NCI-H2107 treated with DMSO at 0.1 percent for 48 hours (cell line): ENCODE measurements around the gene GOLIM4.
"Not testable (repeated sequence)": the region's sequence is repeated elsewhere in the genome, so short reads cannot be mapped to it uniquely, and the experiment has no call there.

Experiments used
- DNase-seq: peaks from one replicate; lab custom pipeline; 2025; ENCODE audit not compliant: unreplicated experiment; lab: John Stamatoyannopoulos, UW

GOLIM4 gene, protein sequence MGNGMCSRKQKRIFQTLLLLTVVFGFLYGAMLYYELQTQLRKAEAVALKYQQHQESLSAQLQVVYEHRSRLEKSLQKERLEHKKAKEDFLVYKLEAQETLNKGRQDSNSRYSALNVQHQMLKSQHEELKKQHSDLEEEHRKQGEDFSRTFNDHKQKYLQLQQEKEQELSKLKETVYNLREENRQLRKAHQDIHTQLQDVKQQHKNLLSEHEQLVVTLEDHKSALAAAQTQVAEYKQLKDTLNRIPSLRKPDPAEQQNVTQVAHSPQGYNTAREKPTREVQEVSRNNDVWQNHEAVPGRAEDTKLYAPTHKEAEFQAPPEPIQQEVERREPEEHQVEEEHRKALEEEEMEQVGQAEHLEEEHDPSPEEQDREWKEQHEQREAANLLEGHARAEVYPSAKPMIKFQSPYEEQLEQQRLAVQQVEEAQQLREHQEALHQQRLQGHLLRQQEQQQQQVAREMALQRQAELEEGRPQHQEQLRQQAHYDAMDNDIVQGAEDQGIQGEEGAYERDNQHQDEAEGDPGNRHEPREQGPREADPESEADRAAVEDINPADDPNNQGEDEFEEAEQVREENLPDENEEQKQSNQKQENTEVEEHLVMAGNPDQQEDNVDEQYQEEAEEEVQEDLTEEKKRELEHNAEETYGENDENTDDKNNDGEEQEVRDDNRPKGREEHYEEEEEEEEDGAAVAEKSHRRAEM

DNA sequence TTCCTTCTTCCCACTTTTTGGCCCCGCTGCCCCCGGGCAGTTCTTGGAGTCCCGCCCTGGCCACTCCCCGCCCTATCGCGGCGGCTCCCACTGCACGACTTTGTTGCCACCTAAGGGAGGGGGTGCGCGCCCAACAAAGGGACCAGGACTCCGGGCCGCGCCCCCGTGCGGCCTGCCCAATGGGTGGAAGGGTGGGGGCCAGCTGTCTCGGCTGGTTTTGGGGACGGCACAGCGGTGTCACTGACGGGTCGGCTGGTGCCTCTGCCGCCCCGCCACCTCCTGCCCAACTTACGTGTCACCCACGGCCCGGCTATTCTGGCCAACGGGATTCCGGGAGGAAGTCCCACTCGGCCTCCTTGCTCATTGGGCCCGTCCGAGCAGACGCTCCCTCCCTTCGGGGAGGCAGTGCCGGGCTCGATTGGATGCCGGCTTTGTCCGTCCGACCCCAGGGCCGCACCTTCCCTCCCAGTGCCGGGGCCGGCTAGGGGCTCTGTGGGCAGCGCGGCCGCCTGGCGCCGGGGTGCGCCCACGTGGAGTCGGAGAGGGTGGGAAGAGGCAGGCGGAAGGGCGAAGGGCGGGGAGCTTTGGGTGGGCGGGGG, at the start of gene GOLIM4:
Gene GOLIM4, minus strand, starts transcription at position 314 of the 599 bp plus-strand sequence. CDS start 639 bp downstream, outside the sequence.
- peak; percentile 92 for DNase-seq

DNA sequence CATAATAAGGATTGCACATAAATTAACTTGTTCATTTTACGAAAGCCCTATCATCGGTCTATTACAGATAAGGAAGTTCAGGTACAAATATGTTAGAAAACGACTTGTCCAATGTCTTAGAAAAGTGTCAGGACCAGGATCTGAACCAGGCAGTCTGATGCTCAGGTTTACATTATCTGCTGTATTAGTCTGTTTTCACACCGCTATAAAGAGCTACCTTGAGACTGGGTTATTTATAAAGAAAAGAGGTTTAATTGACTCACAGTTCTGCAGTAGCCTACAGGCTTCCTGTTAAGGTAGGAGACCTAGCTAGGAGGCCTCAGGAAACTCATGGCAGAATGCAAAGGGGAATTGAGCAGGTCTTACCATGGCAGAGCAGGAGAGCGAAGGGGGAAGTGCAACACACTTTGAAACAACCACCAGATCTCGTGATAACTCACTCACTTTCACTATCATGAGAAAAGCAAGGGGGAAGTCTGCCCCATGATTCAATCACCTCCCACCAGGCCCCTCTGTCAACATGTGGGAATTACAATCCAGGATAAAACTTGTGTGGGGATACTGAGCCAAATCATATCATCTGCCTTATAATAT, 45.8 kb upstream of the GOLIM4 start:
- DNase-seq, result no peak

DNA sequence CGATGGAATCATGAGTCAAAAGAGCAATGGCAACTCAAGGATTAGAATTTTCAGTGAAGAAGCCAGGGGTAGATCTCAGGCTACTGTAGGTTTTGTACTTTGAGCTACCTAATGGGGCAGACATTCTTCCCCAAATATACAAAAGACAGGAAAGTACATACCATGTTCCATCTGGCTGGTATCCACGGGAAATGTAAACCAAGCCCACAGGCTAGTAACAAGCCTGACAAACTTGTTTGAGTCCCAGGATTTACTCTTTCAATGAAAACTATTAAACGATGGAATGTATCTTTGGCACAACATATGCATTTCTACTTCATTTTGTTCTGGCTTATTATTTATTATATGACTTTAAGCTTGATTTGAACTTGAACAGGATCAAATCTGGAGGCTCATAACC, 44.2 kb upstream of the GOLIM4 start:
- DNase-seq, result no peak

DNA sequence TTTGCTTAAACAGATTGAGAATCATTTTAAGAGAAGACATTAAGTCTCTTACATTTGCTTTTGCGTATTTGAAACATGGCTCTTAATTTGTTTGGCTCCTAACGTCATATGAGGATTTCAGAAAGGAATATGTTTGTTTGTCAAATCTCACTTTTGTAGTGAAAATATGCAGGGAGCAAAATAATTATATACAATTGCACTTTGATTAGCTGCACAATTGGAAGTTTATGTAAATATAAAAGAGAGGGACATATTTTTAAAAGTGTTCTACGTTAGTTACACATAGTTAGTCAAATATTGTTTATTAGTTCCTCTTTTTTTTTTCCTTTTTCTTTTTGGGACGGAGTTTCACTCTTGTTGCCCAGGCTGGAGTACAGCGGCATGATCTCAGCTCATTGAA, 42.7 kb upstream of the GOLIM4 start:
- no peak for DNase-seq

DNA sequence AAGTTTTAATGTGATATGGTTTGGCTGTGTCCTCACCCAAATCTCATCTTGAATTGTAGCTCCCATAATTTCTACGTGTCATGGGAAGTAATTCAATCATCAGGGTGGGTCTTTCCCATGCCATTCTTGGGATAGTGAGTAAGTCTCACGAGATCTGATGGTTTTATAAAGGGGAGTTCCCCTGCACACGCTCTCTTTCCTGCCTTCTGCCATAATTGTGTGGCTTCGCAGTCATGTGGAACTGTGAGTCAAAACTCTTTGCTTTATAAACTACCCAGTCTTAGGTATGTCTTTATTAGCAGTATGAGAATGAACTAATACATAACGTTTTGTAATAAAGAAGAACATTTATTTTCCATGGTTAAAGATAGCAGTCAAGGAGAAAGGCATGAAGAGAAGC, 39.2 kb upstream of the GOLIM4 start:
- no peak for DNase-seq

DNA sequence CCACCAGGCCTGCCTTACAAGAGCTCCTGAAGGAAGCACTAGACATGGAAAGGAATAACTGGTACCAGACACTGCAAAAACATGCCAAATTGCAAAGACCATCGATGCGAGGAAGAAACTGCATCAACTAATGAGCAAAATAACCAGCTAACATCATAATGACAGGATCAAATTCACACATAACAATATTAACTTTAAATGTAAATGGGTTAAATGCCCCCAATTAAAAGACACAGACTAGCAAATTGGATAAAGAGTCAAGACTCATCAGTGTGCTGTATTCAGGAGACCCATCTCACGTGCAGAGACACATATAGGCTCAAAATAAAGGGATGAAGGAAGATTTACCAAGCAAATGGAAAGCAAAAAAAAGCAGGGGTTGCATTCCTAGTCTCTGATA, 34.5 kb upstream of the GOLIM4 start:
- not testable (repeated sequence) for DNase-seq

DNA sequence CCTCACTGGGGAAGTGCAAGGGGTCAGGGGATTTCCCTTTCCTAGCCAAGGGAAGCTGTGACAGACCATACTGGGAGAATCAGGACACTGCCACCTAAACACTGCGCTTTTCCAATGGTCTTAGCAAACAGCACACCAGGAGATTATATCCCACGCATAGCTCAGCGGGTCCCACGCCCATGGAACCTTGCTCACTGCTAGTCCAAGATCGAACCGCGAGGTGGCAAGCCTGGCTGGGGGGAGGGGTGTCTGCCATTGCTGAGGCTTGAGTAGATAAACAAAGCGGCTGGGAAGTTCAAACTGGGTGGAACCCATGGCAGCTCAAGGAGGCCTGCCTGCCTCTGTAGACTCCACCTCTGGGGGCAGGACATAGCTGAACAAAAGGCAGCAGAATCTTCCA, 32.7 kb upstream of the GOLIM4 start:
- not testable (repeated sequence) for DNase-seq

DNA sequence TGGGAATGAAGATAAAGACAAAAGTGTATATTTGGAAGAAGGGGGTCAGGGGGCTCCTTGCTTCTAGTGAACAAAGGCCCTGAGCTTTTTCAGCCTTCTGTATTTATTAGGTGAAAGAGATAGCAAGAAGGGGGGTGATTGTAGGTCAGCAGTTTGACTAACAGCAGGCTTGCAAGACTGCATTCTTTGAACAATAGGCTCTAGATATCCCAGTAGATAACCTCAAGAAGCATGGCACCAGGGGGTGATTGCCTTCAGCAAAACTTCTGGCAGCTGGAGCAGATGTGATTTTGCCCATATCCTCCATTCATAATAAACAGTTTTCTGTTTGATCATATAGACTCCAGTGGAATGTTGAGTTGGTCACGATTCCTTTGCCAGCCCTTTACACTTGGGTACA, 31.7 kb upstream of the GOLIM4 start:
- DNase-seq, result no peak

DNA sequence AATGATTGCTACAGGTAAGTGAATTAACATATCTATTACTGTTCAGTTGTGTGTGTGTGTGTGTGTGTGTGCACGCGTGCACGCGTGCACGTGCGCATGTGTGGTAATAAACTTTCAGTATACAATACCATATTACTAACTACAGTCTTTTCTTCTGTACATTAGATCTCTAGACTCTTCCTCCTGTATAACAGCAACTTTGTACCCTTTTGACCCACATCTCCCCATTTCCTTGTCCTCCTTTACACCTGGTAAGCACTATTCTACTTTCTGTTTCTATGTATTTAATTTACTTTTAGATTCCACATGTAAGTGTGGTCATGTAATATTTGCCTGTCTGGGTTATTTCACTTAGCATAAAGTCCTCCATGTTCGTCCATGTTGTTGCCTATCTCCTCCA, 29.1 kb upstream of the GOLIM4 start:
- DNase-seq, result no peak

DNA sequence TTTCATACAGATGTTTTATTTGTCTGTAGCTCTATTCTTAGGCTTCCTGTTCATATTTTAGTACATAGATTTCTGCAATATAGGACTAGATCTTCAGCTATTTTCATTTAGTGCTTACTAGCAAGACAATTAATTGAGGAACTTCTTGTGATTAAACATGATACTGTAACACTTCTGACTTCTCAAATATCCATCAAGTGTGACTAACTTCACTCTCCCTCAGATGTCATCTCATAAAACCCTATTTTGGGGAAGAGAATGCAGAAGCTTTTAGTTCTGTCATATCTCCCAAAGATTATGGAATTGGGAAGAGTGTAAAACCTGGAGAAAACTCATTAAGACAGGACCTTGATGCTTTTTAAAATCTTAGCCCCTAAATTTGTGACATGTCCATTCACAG, 28.6 kb upstream of the GOLIM4 start:
- no peak for DNase-seq

DNA sequence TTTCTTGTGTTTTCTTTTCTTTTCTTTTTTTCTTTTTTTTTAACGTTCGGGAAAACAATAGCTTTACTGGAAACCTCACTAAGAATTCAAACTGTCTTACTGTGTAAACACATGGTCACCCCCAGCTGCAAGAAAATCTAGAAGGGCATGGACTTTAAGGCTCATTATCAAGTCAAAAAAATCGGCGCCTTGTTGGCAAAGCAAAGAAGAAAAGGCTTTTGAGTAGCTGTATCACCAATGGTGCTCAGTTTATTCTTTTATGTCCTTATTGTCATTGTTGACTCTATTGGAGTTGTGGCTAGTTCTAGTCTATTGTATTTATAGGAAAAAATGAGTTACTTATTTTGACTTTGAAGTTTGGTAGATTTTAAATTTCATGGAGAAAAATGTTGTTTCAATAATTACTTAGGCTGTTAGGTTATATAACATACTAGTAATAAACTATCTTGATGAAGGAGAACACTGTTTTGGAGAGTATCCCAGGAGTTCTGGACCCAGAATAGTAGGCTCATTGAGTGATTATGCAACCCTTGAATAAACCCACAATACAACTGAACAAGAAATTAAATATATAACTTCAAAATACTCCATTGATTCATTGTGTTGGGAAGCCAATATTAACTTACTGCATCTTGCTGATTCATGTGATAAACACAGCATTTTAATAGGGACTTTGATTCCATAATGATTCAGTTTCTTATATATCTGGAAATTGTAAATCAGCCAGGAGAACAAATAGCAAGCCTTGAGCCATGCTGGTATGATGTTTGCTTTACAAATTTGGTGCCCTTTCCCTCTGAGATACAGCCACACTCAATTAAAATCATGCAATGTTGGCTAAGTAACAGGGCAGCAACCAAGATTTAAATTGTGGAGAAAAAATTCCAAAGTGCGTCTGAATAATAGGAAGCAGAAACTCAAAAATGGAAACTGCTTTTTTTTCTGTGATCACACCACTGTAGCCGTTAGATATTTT, 27.8 kb upstream of the GOLIM4 start:
- DNase-seq, result no peak

DNA sequence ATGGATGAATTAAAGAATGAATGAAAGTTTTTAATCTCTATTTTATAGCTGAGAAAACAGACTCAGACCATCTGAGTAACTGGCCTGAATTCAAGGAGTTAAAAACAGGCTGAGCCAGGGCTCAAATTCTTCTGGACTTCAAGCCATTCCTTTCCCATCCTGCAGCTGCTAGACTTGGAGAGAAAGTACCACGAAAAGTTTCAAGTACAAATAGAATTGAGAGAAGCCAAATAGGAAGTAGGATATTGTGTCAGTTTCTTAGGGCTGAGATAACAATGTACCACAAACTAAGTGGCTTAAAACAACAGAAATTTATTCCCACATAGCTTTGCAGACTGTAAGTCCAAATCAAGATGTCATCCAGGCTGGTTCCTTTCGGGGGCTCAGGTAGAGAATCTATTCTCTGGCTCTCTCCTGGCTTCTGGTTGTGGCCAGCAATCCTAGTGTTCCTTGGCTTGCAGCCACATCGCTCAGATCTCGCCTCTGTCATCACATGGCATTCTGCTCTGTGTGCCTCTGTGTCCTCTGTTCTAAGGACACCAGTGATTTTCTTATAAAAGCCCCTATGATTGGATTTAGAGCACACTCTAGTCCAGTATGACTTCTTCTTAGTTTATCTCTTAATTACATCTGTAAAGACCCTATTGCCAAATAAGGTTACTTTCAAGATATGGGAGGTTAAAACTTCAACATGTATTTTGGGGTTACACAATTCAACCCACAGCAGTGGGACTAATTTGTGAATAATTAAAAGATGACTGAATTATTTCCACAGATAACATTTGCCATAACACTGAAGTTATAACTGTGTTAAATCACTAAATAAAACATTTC, 25.7 kb upstream of the GOLIM4 start:
- DNase-seq, result no peak

DNA sequence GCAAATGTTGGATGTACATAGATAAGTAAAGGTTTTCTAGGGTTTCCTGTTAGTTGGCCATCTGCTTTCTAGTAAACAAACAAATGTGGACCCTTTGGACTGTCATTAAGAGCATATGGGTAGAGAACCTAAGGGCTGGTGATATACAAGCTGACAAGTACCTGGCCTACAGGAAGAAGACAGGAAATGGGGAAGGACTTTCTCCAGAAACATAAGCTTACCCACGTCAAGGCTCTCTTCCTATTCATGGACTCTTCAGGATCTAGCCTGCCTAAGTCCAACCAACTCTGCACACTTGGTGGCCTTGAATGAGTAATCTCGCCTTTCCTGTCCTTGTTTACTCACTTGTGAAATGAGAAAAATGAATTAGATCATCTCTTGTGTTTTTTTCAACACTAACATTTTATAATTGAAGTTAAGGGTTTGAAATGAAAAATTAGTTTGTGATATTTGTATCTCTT, 22.2 kb upstream of the GOLIM4 start:
- no peak for DNase-seq

DNA sequence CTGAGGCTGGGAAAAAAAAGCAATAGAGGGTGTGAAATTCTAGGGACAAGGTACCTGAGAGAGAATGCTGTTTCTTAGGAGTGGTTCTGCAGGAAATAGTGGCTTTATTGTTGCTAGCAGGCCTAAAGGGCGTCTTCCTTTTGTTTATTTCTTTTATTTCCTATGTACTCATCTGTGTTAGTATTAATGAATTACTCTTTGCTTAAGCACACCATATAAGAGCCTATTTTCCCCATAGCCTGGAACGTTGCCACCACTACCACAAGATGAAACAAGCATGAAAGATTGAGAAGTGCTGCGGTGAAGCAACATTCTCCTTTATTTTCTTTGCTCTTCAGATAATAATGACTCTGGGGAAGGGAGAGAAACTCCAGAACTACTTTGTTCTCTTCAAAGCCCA, 21.3 kb upstream of the GOLIM4 start:
- DNase-seq, result peak; percentile 83

DNA sequence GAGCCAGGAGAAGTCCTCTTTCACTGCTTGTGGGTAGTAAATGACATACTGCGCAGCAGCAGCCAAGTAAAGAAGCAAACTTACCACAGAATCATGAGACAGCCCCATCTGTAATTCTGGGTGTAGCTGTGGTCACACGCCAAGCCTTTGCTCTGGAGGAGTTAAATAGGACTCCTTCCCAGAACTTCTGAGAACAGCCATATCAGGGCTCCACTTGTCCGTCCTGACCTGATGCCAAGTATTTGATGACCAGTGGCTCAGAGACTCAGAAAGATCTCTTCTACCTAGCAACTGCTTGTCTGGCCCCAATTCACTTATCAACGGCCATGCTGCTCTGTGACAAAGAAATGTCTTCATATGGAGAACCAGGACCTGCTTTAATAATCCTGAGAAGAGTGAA, 20.6 kb upstream of the GOLIM4 start:
- no peak for DNase-seq

DNA sequence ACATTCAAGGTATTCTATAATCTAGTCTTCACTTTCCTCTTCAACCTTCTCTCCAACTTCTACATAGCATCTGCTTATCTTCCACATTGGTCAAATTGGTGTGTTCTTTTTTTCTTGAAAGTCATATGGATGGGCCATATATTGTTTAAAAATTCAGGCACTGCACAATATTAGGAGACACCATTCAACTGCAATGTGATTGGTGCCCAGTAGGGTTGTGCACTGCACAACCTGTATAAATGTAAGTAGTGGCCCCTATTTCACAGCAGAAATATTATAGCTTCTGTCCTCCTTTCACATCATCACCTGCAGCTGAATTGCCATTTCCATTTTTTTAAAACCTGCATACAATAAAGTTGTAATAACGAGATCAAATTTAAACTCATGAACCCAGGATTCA, 18.1 kb upstream of the GOLIM4 start:
- DNase-seq, result no peak

DNA sequence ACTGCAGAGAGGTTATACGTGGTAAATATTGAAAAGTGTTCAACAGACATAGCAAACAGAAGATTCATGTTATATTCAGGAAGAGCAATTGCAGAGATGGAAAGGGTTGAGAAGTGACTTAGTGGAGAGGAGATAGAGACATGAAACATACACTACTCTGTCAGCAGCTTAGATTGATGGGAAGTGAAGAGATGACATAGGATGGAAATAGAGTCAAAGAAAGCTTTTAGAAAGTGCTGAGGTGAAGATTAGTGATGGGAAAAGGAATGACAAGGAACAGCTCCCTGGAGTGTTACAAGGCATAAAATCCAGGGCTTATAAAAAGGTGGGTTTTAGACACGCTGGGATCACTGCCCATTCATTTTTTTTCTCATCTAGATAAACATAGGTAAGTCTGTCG, 17.2 kb upstream of the GOLIM4 start:
- DNase-seq, result no peak

DNA sequence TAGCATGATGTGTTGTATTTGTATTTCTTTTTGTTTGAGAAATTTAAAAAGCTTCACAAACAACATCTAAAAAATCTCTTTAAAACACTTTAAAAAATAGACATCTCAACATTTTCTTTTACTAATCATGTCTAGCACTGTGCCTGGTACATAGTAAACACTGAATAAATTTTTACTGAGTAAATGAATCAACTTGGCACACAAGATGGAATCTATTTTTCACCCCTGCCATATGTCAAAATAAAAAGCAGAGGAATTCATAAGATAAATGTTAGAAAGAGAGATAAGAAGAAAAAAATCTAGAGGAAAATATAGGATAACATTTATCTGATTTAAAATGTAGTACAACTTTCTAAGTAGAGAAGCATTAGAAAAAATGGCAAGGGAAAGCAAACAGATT, 8.6 kb upstream of the GOLIM4 start:
- no peak for DNase-seq

DNA sequence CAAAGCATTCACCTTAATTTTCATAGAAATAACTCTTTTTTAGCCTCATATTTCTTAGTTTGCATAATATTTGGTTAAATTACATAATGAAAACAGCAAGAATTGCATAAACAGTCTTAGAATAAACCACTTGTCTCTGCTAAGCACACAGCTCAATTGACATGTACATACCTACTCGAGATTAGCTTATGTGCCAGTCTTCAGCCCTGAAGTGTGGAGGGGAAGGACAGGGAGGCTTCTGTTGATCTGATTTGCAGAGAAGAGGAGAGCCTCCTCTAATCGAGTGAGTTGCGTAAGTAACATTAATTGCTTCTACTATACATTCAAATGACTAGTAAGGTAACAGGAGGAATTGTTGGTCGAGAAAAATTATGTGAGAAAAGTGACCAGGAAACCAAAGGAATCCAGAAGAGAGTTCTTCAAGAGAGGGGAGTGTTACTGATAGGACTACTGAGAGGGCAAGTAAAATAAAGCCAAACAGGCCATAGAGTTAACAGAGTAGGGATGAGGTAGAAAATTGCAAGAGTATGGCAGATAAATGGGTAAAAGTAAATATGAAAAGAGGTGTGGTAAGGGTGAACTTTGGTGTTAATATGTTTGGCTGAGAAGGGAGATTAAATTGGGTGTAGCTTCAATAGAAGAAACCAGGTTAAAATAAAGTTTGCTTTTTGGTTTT, 7.1 kb upstream of the GOLIM4 start:
- no peak for DNase-seq
